K562 (cell line): ENCODE data around the gene MZB1. TPM values are rescaled to one million over a fixed set of nuclear protein-coding genes. Genes with fewer than 3 reads are reported as not detected.

Experiments
- ATAC-seq: fragments of 200-7000 bp; cut with Tn5 transposase; 3 replicates; pipeline ENCODE4 v1.9.1; 2020; ENCODE audit warnings: moderate library complexity
- BruUV-seq: library from RNA; stranded (reverse); fragments of 400-500 nt; replicated peaks from 2 replicates; lab custom pipeline; 2021; lab: Mats Ljungman, UMichigan
- CTCF ChIA-PET: fragments of 300-600 bp; formaldehyde crosslinking; extraction: SDS; loops from one replicate; lab custom pipeline; 2021; ENCODE audit warnings: low intra/inter-chr PET ratio; lab: Yijun Ruan, JAX
- POLR2A ChIA-PET: fragments of 300-600, 350-650 bp; sonication (Branson Sonifier 250); formaldehyde crosslinking; extraction: SDS; loops from one replicate; lab custom pipeline; 2021; ENCODE audit warnings: antibody characterized with exemption, inconsistent platforms; lab: Yijun Ruan, JAX
- DNase-seq, 4 experiments: peaks; one replicate each; pipeline versions ENCODE4 v3.0.0 to v3.0.0-alpha.2; 2011 to 2018; ENCODE audit warnings: low spot score in 3 of 4, mixed read lengths in 3 of 4; ENCODE audit errors: extremely low read depth in 1 of 4
- FAIRE-seq: peaks from 2 replicates; lab custom pipeline; 2011; peaks lifted over from hg19 to GRCh38; lab: Jason Lieb, UNC
- H2AFZ ChIP-seq: 2 replicates; pipeline ENCODE4 v1.6.0; 2011; ENCODE audit warnings: low read depth, low read length, control low read depth, inconsistent platforms
- H3K27ac ChIP-seq: fragments of 200-600 bp; 3 replicates; pipeline ENCODE4 v1.8.0; 2011; ENCODE audit warnings: low read depth, mild to moderate bottlenecking, control low read depth, inconsistent platforms, low read length, moderate library complexity, mixed read lengths; ENCODE audit errors: extremely low read depth
- H3K27me3 ChIP-seq, 2 experiments: fragments of 300-600 bp in 1 of 2; 2 replicates in 1 of 2; 3 replicates in 1 of 2; pipeline versions ENCODE4 v1.6.0 to v1.8.0; 2011; ENCODE audit warnings: inconsistent platforms in 2 of 2, low read length in 2 of 2, mild to moderate bottlenecking in 1 of 2, mixed read lengths in 1 of 2, moderate library complexity in 1 of 2; ENCODE audit not compliant: control insufficient read depth in 2 of 2, insufficient read depth in 2 of 2
- H3K36me3 ChIP-seq: fragments of 300-600 bp; 3 replicates; pipeline ENCODE4 v1.8.0; 2011; ENCODE audit warnings: mild to moderate bottlenecking, low read length, inconsistent platforms; ENCODE audit not compliant: control insufficient read depth, insufficient read depth
- H3K4me1 ChIP-seq, 2 experiments: fragments of 200-600 bp in 1 of 2; replicated peaks in 1 of 2; 2 replicates in 1 of 2; 3 replicates in 1 of 2; pipeline versions ENCODE4 v1.5.1 to v1.8.0; 2011; ENCODE audit warnings: inconsistent platforms in 2 of 2, low read length in 2 of 2, mild to moderate bottlenecking in 1 of 2, mixed read lengths in 1 of 2, moderate library complexity in 1 of 2; ENCODE audit not compliant: control insufficient read depth in 2 of 2, insufficient read depth in 2 of 2
- H3K4me2 ChIP-seq: 2 replicates; pipeline ENCODE4 v1.6.1; 2011; ENCODE audit warnings: low read length, control low read depth, inconsistent platforms, mixed read lengths; ENCODE audit not compliant: insufficient read depth
- H3K4me3 ChIP-seq: fragments of 200-600 bp; sonication (generic), shearing (Covaris generic); 2 replicates; pipeline ENCODE4 v1.5.1; 2016; ENCODE audit warnings: control low read depth, inconsistent platforms
- H3K79me2 ChIP-seq: fragments of 200-600 bp; 3 replicates; pipeline ENCODE4 v1.8.0; 2011; ENCODE audit warnings: low read length, inconsistent platforms; ENCODE audit not compliant: control insufficient read depth, insufficient read depth
- H3K9ac ChIP-seq, 2 experiments: 2 replicates each; pipeline versions ENCODE4 v1.6.0 to v1.6.1; 2011; ENCODE audit warnings: low read depth in 2 of 2, low read length in 2 of 2, control low read depth in 1 of 2, inconsistent platforms in 1 of 2, mild to moderate bottlenecking in 1 of 2, mixed read lengths in 1 of 2; ENCODE audit not compliant: insufficient read depth in 1 of 2
- H3K9me1 ChIP-seq: one replicate; pipeline ENCODE4 v1.6.0; 2011; ENCODE audit warnings: inconsistent platforms, mild to moderate bottlenecking, low read length, moderate library complexity; ENCODE audit not compliant: control insufficient read depth, insufficient read depth
- H3K9me3 ChIP-seq: replicated peaks from 2 replicates; pipeline ENCODE4 v1.5.1; 2011; ENCODE audit warnings: low read depth, low read length, inconsistent platforms; ENCODE audit not compliant: control insufficient read depth, insufficient read depth
- H4K20me1 ChIP-seq: replicated peaks from 2 replicates; pipeline ENCODE4 v1.6.1; 2011; ENCODE audit warnings: low read length, inconsistent platforms, mixed read lengths; ENCODE audit not compliant: control insufficient read depth, insufficient read depth
- E2F3 ChIP-seq: fragments of 250-450 bp; sonication (Bioruptor Pico); IDR thresholded peaks from 2 replicates; pipeline ENCODE4 v1.4.0; 2020; ENCODE audit warnings: mild to moderate bottlenecking
- PATZ1 ChIP-seq: fragments of 250-450 bp; sonication (Bioruptor Pico); IDR thresholded peaks from 2 replicates; pipeline ENCODE4 v1.5.0; 2020; ENCODE audit warnings: mild to moderate bottlenecking, borderline replicate concordance
- SRSF3 ChIP-seq: fragments of 200-400 bp; formaldehyde crosslinking; IDR thresholded peaks from 2 replicates; pipeline ENCODE4 v1.6.1; 2016; ENCODE audit warnings: mild to moderate bottlenecking, low read length, moderate library complexity; ENCODE audit not compliant: insufficient read depth
- TFAP4 ChIP-seq: sonication (generic); formaldehyde crosslinking; IDR thresholded peaks from 2 replicates; pipeline ENCODE4 v1.8.0; 2022; ENCODE audit warnings: missing genetic modification reagents, mild to moderate bottlenecking, moderate library complexity, borderline replicate concordance
- THRA ChIP-seq: fragments of 450-650 bp; IDR thresholded peaks from 2 replicates; pipeline ENCODE4 v1.6.1; 2017; ENCODE audit warnings: mild to moderate bottlenecking, moderate library complexity
- TRIM25 ChIP-seq: fragments of 450-650 bp; IDR thresholded peaks from 2 replicates; pipeline ENCODE4 v1.7.0; 2016; ENCODE audit warnings: borderline replicate concordance
- ZNF274 ChIP-seq: IDR thresholded peaks from 2 replicates; pipeline ENCODE4 v1.6.1; 2011; ENCODE audit warnings: low read depth, mild to moderate bottlenecking, low read length, moderate library complexity, borderline replicate concordance
- ZNF551 ChIP-seq: fragments of 250-450 bp; sonication (Bioruptor Pico); IDR thresholded peaks from 2 replicates; pipeline ENCODE4 v1.5.0; 2021; ENCODE audit warnings: mild to moderate bottlenecking, moderate library complexity
- ZNF561 ChIP-seq: fragments of 450-650 bp; formaldehyde crosslinking; conservative IDR thresholded peaks from 2 replicates; pipeline ENCODE4 v1.4.0; 2020; ENCODE audit warnings: mild to moderate bottlenecking, moderate library complexity
- ZNF57 ChIP-seq: fragments of 450-650 bp; formaldehyde crosslinking; IDR thresholded peaks from 2 replicates; pipeline ENCODE4 v1.4.0; 2020; ENCODE audit warnings: mild to moderate bottlenecking, moderate library complexity
- ZNF655 ChIP-seq: fragments of 250-450 bp; sonication (Bioruptor Pico); IDR thresholded peaks from 2 replicates; pipeline ENCODE4 v1.5.0; 2021
- ZNF75A ChIP-seq: fragments of 450-650 bp; formaldehyde crosslinking; IDR thresholded peaks from 2 replicates; pipeline ENCODE4 v1.4.0; 2020; ENCODE audit warnings: mild to moderate bottlenecking
- WGBS: fragments of 100-300 bp; shearing (Covaris generic); methylation state at CpG from one replicate; pipeline ENCODE4 v1.1.6; 2016; ENCODE audit warnings: low coverage, mixed read lengths; ENCODE audit not compliant: insufficient coverage; ENCODE audit errors: missing lambda C conversion rate; 5-methylcytosine and 5-hydroxymethylcytosine counted together
- in situ Hi-C: fragments of 300-500 bp; cut with MboI; formaldehyde crosslinking; loops from 4 replicates; pipeline ENCODE4 v1.15.0; 2018; ENCODE audit warnings: inconsistent platforms, mixed read lengths
- intact Hi-C: fragments of 100-400 bp; cut with micrococcal nuclease; formaldehyde crosslinking; loops from 2 replicates; pipeline ENCODE4 v1.14.2; 2022
- polyA plus RNA-seq, 8 experiments: library from polyadenylated mRNA; depleted of rRNA in 4 of 8; stranded (reverse) in 5 of 8; unstranded in 3 of 8; fragments of >200 nt; fragmentation: Nextera tagmentation in 2 of 8; fragmentation: Illumina TruSeq in 1 of 8; extraction: Ambion mirVana in 2 of 8; extraction: Trizol in 1 of 8; gene quantifications; 2 replicates each; pipeline versions ENCODE4 v1.2.1 to v1.2.3, GENCODE V29; 2011 to 2014; ENCODE audit warnings: inconsistent platforms in 1 of 8, missing spikeins in 1 of 8
- total RNA-seq, 7 experiments: library from RNA; depleted of rRNA in 6 of 7; stranded (reverse); fragments of >200 nt in 6 of 7; fragmentation: Illumina TruSeq in 2 of 7; extraction: Trizol in 2 of 7; gene quantifications; 2 replicates each; pipeline versions ENCODE4 v1.2.1 to v1.2.3, GENCODE V29; 2011 to 2021; ENCODE audit warnings: low replicate concordance in 1 of 7

Gene MZB1
- total and polyA plus RNA-seq, 9 of the 15 experiments (the other 6 are each of a cell fraction or from before 2014, with no cell fraction given): 0.13 to 0.31 TPM; not detected in 7

- Histone ChIP-seq H3K9me1 (no peaks in the 10 kb centered on the region), H3K27me3 (no peaks in the 10 kb centered on the region), H3K79me2 (no peaks in the 10 kb centered on the region), H3K36me3 (no peaks in the 10 kb centered on the region), H2AFZ (no peak overlapping the region), H4K20me1 (no peaks in the 10 kb centered on the region), H3K4me3 (no peak overlapping the region), H3K4me1 (peaks cover 16 to 46% of the 10 kb centered on the region in 2 experiments; a peak in 4 of 5 replicates), H3K9ac (peak overlapping the region in 1 of 2 experiments; percentile 64; a peak in 2 of 4 replicates), H3K4me2 (no peak overlapping the region), H3K9me3 (no peaks in the 10 kb centered on the region; the same call in 1 of the 2 replicates), H3K27ac (no peak overlapping the region)
- 51% methylated on average over 8 of the region's 10 CpGs for WGBS
- POLR2A ChIA-PET: interaction anchor here (0.6 to 1.3 kb wide), 4 partner anchors 10 to 1670 kb away, joined by 3 to 5 read pairs (median 3); no protein-coding TSS in a partner anchor
- no TSS peak for BruUV-seq
- CTCF ChIA-PET: interaction anchor here (1.0 kb wide), 1 partner anchor 400 kb away, joined by 3 read pairs; no protein-coding TSS in a partner anchor
- no peak for FAIRE-seq
- TF ChIP-seq ZNF561 (CRISPR knock-in tag): no peak
- TF ChIP-seq TRIM25: no peak
- TF ChIP-seq TFAP4 (CRISPR knock-in tag): no peak
- TF ChIP-seq ZNF75A (CRISPR knock-in tag): no peak
- TF ChIP-seq THRA: no peak
- TF ChIP-seq SRSF3: no peak
- no peak for TF ChIP-seq ZNF551
- TF ChIP-seq ZNF655 (CRISPR knock-in tag): no peak
- no peak for TF ChIP-seq PATZ1 (CRISPR knock-in tag)
- no peak for TF ChIP-seq E2F3 (CRISPR knock-in tag)
- TF ChIP-seq ZNF274: no peak
- no peak for TF ChIP-seq ZNF57
- no peak for DNase-seq
- in situ Hi-C loops (no loop called here), intact Hi-C loops (no loop called here)
- ATAC-seq: no peak
These were observed 2.0 kb downstream of the MZB1 start for GRCh38 chr5:139387611-139388197.
